ENCODE results near the gene DACH1. TPM values are rescaled to one million over a fixed set of nuclear protein-coding genes. Genes with fewer than 3 reads are reported as not detected.
A peak's percentile ranks its signal among the peaks of the same experiment; 100 is the strongest.

DACH1 gene
- total and polyA plus RNA-seq, 4 donors = 9.9 to 30.3 (median 21.1) TPM

- DNase-seq (ENCODE audit: low read depth in 4 of 6, low spot score in 6 of 6) = no peak
- no CpG with 5 or more reads among the region's 6 CpGs for WGBS (ENCODE audit: insufficient coverage)
- no peaks in the 10 kb centered on the region for H3K4me1 ChIP-seq (ENCODE audit: control insufficient read depth, insufficient read depth, low read length)
- H3K9me3 ChIP-seq (ENCODE audit: control insufficient read depth, insufficient read depth, low read length) = no peaks in the 10 kb centered on the region
- no peak overlapping the region for H3K27ac ChIP-seq (ENCODE audit: low read depth, low read length)
- no peaks in the 10 kb centered on the region for H3K36me3 ChIP-seq (ENCODE audit: control insufficient read depth, insufficient read depth, low read length)
- H3K27me3 ChIP-seq (ENCODE audit: control insufficient read depth, insufficient read depth, low read length) = no peaks in the 10 kb centered on the region
- no peak overlapping the region for H3K4me3 ChIP-seq (ENCODE audit: low read depth, low read length)
These were observed 289.0 kb downstream of the DACH1 start for GRCh38 chr13:71578048-71578447.

GRCh38 chr13:71577127-71577526 lies 289.9 kb downstream of the DACH1 start:
- Histone ChIP-seq H3K27me3 (ENCODE audit: control insufficient read depth, insufficient read depth, low read length) (no peaks in the 10 kb centered on the region), H3K9me3 (ENCODE audit: control insufficient read depth, insufficient read depth, low read length) (no peaks in the 10 kb centered on the region), H3K36me3 (ENCODE audit: control insufficient read depth, insufficient read depth, low read length) (no peaks in the 10 kb centered on the region), H3K4me3 (ENCODE audit: low read depth, low read length) (no peak overlapping the region), H3K4me1 (ENCODE audit: control insufficient read depth, insufficient read depth, low read length) (no peaks in the 10 kb centered on the region), H3K27ac (ENCODE audit: low read depth, low read length) (no peak overlapping the region)
- DNase-seq (ENCODE audit: low read depth in 4 of 6, low spot score in 6 of 6) = no peak
- WGBS (ENCODE audit: insufficient coverage) = 95% methylated on average over 2 of the region's 2 CpGs

- WGBS (ENCODE audit: insufficient coverage) = no CpG with 5 or more reads among the region's 1 CpG
- no peaks in the 10 kb centered on the region for H3K9me3 ChIP-seq (ENCODE audit: control insufficient read depth, insufficient read depth, low read length)
- DNase-seq (ENCODE audit: low read depth in 4 of 6, low spot score in 6 of 6) = no peak
- no peaks in the 10 kb centered on the region for H3K4me1 ChIP-seq (ENCODE audit: control insufficient read depth, insufficient read depth, low read length)
- no peak overlapping the region for H3K27ac ChIP-seq (ENCODE audit: low read depth, low read length)
- H3K27me3 ChIP-seq (ENCODE audit: control insufficient read depth, insufficient read depth, low read length) = no peaks in the 10 kb centered on the region
- H3K4me3 ChIP-seq (ENCODE audit: low read depth, low read length) = no peak overlapping the region
- no peaks in the 10 kb centered on the region for H3K36me3 ChIP-seq (ENCODE audit: control insufficient read depth, insufficient read depth, low read length)
These were observed 290.4 kb downstream of the DACH1 start for GRCh38 chr13:71576571-71576970.

- Histone ChIP-seq H3K27me3 (ENCODE audit: control insufficient read depth, insufficient read depth, low read length) (no peaks in the 10 kb centered on the region), H3K4me1 (ENCODE audit: control insufficient read depth, insufficient read depth, low read length) (no peaks in the 10 kb centered on the region), H3K9me3 (ENCODE audit: control insufficient read depth, insufficient read depth, low read length) (no peaks in the 10 kb centered on the region), H3K4me3 (ENCODE audit: low read depth, low read length) (no peak overlapping the region), H3K27ac (ENCODE audit: low read depth, low read length) (no peak overlapping the region), H3K36me3 (ENCODE audit: control insufficient read depth, insufficient read depth, low read length) (no peaks in the 10 kb centered on the region)
- DNase-seq (ENCODE audit: low read depth in 4 of 6, low spot score in 6 of 6) = peak in 2 of 6 donors; percentile 16 to 85
- WGBS (ENCODE audit: insufficient coverage) = no CpG with 5 or more reads among the region's 4 CpGs
These were observed 320.1 kb downstream of the DACH1 start for GRCh38 chr13:71546881-71547280.

- WGBS (ENCODE audit: insufficient coverage) = no CpG with 5 or more reads among the region's 1 CpG
- Histone ChIP-seq H3K4me1 (ENCODE audit: control insufficient read depth, insufficient read depth, low read length) (no peaks in the 10 kb centered on the region), H3K36me3 (ENCODE audit: control insufficient read depth, insufficient read depth, low read length) (no peaks in the 10 kb centered on the region), H3K27me3 (ENCODE audit: control insufficient read depth, insufficient read depth, low read length) (no peaks in the 10 kb centered on the region), H3K27ac (ENCODE audit: low read depth, low read length) (no peak overlapping the region), H3K4me3 (ENCODE audit: low read depth, low read length) (no peak overlapping the region), H3K9me3 (ENCODE audit: control insufficient read depth, insufficient read depth, low read length) (no peaks in the 10 kb centered on the region)
- DNase-seq (ENCODE audit: low read depth in 4 of 6, low spot score in 6 of 6) = peak in 1 of 6 donors; percentile 44
These were observed 326.9 kb downstream of the DACH1 start for GRCh38 chr13:71540098-71540497.

GRCh38 chr13:71536201-71536600 lies 330.8 kb downstream of the DACH1 start:
- no CpG with 5 or more reads among the region's 2 CpGs for WGBS (ENCODE audit: insufficient coverage)
- no peaks in the 10 kb centered on the region for H3K27me3 ChIP-seq (ENCODE audit: control insufficient read depth, insufficient read depth, low read length)

GRCh38 chr13:71524613-71525304 lies 342.2 kb downstream of the DACH1 start:
- H3K27ac ChIP-seq (ENCODE audit: low read depth, low read length) = no peak overlapping the region
- no peak overlapping the region for H3K4me3 ChIP-seq (ENCODE audit: low read depth, low read length)
- H3K9me3 ChIP-seq (ENCODE audit: control insufficient read depth, insufficient read depth, low read length) = no peaks in the 10 kb centered on the region
- DNase-seq (ENCODE audit: low read depth in 4 of 6, low spot score in 6 of 6) = peak in 3 of 6 donors; percentile 17 to 84 (median 69)
- H3K27me3 ChIP-seq (ENCODE audit: control insufficient read depth, insufficient read depth, low read length) = no peaks in the 10 kb centered on the region
- H3K4me1 ChIP-seq (ENCODE audit: control insufficient read depth, insufficient read depth, low read length) = no peaks in the 10 kb centered on the region
- 46% methylated on average over 3 of the region's 16 CpGs for WGBS (ENCODE audit: insufficient coverage)
- no peaks in the 10 kb centered on the region for H3K36me3 ChIP-seq (ENCODE audit: control insufficient read depth, insufficient read depth, low read length)

More at GRCh38 chr13:71536201-71536600, 330.8 kb downstream of the DACH1 start:
- Histone ChIP-seq H3K9me3 (ENCODE audit: control insufficient read depth, insufficient read depth, low read length) (no peaks in the 10 kb centered on the region), H3K4me3 (ENCODE audit: low read depth, low read length) (no peak overlapping the region), H3K27ac (ENCODE audit: low read depth, low read length) (no peak overlapping the region), H3K36me3 (ENCODE audit: control insufficient read depth, insufficient read depth, low read length) (no peaks in the 10 kb centered on the region), H3K4me1 (ENCODE audit: control insufficient read depth, insufficient read depth, low read length) (no peaks in the 10 kb centered on the region)
- no peak for DNase-seq (ENCODE audit: low read depth in 4 of 6, low spot score in 6 of 6)

GRCh38 chr13:71524245-71524612 lies 342.8 kb downstream of the DACH1 start:
- no peaks in the 10 kb centered on the region for H3K27me3 ChIP-seq (ENCODE audit: control insufficient read depth, insufficient read depth, low read length)
- WGBS (ENCODE audit: insufficient coverage) = no CpG with 5 or more reads among the region's 3 CpGs
- H3K36me3 ChIP-seq (ENCODE audit: control insufficient read depth, insufficient read depth, low read length) = no peaks in the 10 kb centered on the region
- no peak overlapping the region for H3K27ac ChIP-seq (ENCODE audit: low read depth, low read length)
- no peak overlapping the region for H3K4me3 ChIP-seq (ENCODE audit: low read depth, low read length)
- H3K4me1 ChIP-seq (ENCODE audit: control insufficient read depth, insufficient read depth, low read length) = no peaks in the 10 kb centered on the region
- DNase-seq (ENCODE audit: low read depth in 4 of 6, low spot score in 6 of 6) = no peak
- H3K9me3 ChIP-seq (ENCODE audit: control insufficient read depth, insufficient read depth, low read length) = no peaks in the 10 kb centered on the region

- H3K4me3 ChIP-seq (ENCODE audit: low read depth, low read length) = no peak overlapping the region
- WGBS (ENCODE audit: insufficient coverage) = 39% methylated on average over 2 of the region's 4 CpGs
- no peaks in the 10 kb centered on the region for H3K36me3 ChIP-seq (ENCODE audit: control insufficient read depth, insufficient read depth, low read length)
- H3K27me3 ChIP-seq (ENCODE audit: control insufficient read depth, insufficient read depth, low read length) = no peaks in the 10 kb centered on the region
- no peaks in the 10 kb centered on the region for H3K9me3 ChIP-seq (ENCODE audit: control insufficient read depth, insufficient read depth, low read length)
- peak in 2 of 6 donors; percentile 62 to 75 for DNase-seq (ENCODE audit: low read depth in 4 of 6, low spot score in 6 of 6)
- no peak overlapping the region for H3K27ac ChIP-seq (ENCODE audit: low read depth, low read length)
- no peaks in the 10 kb centered on the region for H3K4me1 ChIP-seq (ENCODE audit: control insufficient read depth, insufficient read depth, low read length)
These were observed 344.0 kb downstream of the DACH1 start for GRCh38 chr13:71522941-71523526.

GRCh38 chr13:71517004-71517403 lies 350.0 kb downstream of the DACH1 start:
- no peaks in the 10 kb centered on the region for H3K4me1 ChIP-seq (ENCODE audit: control insufficient read depth, insufficient read depth, low read length)
- WGBS (ENCODE audit: insufficient coverage) = no CpG with 5 or more reads among the region's 2 CpGs

More at GRCh38 chr13:71517004-71517403, 350.0 kb downstream of the DACH1 start:
- Histone ChIP-seq H3K36me3 (ENCODE audit: control insufficient read depth, insufficient read depth, low read length) (no peaks in the 10 kb centered on the region), H3K27me3 (ENCODE audit: control insufficient read depth, insufficient read depth, low read length) (no peaks in the 10 kb centered on the region), H3K27ac (ENCODE audit: low read depth, low read length) (no peak overlapping the region), H3K9me3 (ENCODE audit: control insufficient read depth, insufficient read depth, low read length) (no peaks in the 10 kb centered on the region), H3K4me3 (ENCODE audit: low read depth, low read length) (no peak overlapping the region)
- no peak for DNase-seq (ENCODE audit: low read depth in 4 of 6, low spot score in 6 of 6)
